Liver (tissue), 9 donors: ENCODE measurements around the gene DYRK1A. TPM values are rescaled to one million over a fixed set of nuclear protein-coding genes. Genes with fewer than 3 reads are reported as not detected.

Source experiments
- DNase-seq: peaks from one replicate; pipeline ENCODE4 v3.0.0-alpha.2; 2017; ENCODE audit warnings: low spot score
- H3K27ac ChIP-seq, 2 donors: one replicate each; pipeline ENCODE4 v1.7.0; 2013; ENCODE audit warnings: inconsistent platforms in 2 of 2, low read length in 2 of 2, control low read depth in 1 of 2, low read depth in 1 of 2, mild to moderate bottlenecking in 1 of 2
- H3K27me3 ChIP-seq, 4 donors: one replicate each; pipeline versions ENCODE4 v1.6.1 to v1.7.0; 2013; ENCODE audit warnings: low read length in 3 of 4, inconsistent platforms in 1 of 4, mild to moderate bottlenecking in 1 of 4, moderate library complexity in 1 of 4; ENCODE audit not compliant: control insufficient read depth in 4 of 4, insufficient read depth in 4 of 4
- H3K36me3 ChIP-seq, 4 donors: one replicate each; pipeline versions ENCODE4 v1.6.1 to v1.7.0; 2013; ENCODE audit warnings: low read length in 3 of 4, mild to moderate bottlenecking in 3 of 4, low read depth in 1 of 4, moderate library complexity in 1 of 4; ENCODE audit not compliant: control insufficient read depth in 4 of 4, insufficient read depth in 3 of 4
- H3K4me1 ChIP-seq, 4 donors: one replicate each; pipeline versions ENCODE4 v1.6.1 to v1.7.0; 2013; ENCODE audit warnings: low read length in 3 of 4, mild to moderate bottlenecking in 3 of 4, moderate library complexity in 1 of 4; ENCODE audit not compliant: control insufficient read depth in 4 of 4, insufficient read depth in 4 of 4
- H3K4me3 ChIP-seq, 3 donors: one replicate each; pipeline versions ENCODE4 v1.6.1 to v1.7.0; 2013; ENCODE audit warnings: low read length in 3 of 3, control low read depth in 1 of 3, low read depth in 1 of 3, mild to moderate bottlenecking in 1 of 3
- H3K9ac ChIP-seq, 2 donors: one replicate each; pipeline ENCODE4 v1.7.0; 2013; ENCODE audit warnings: low read length in 2 of 2, mild to moderate bottlenecking in 2 of 2, moderate library complexity in 2 of 2, control low read depth in 1 of 2, low read depth in 1 of 2
- H3K9me3 ChIP-seq, 4 donors: one replicate each; pipeline versions ENCODE4 v1.6.1 to v1.7.0; 2013; ENCODE audit warnings: low read length in 3 of 4; ENCODE audit not compliant: control insufficient read depth in 4 of 4
- ATF3 ChIP-seq: IDR thresholded peaks from 2 replicates; pipeline ENCODE4 v1.6.1; 2016; ENCODE audit warnings: antibody characterized with exemption
- CTCF ChIP-seq: fragments of 150-350 bp; IDR thresholded peaks from 2 replicates; pipeline ENCODE4 v1.5.1; 2017; ENCODE audit warnings: improper control_type of control experiment, low read depth, low read length; ENCODE audit not compliant: missing input control
- EGR1 ChIP-seq, 2 donors: IDR thresholded peaks; 2 replicates each; pipeline ENCODE4 v1.6.1; 2016 to 2018; ENCODE audit warnings: antibody characterized with exemption in 2 of 2, low read depth in 2 of 2
- FOXA2 ChIP-seq: IDR thresholded peaks from 2 replicates; pipeline ENCODE4 v1.6.1; 2016; ENCODE audit warnings: antibody characterized with exemption
- GABPA ChIP-seq, 2 donors: IDR thresholded peaks in 1 of 2; conservative IDR thresholded peaks in 1 of 2; 2 replicates each; pipeline ENCODE4 v1.6.1; 2016; ENCODE audit warnings: antibody characterized with exemption in 2 of 2, mild to moderate bottlenecking in 1 of 2, moderate library complexity in 1 of 2
- HNF4G ChIP-seq: IDR thresholded peaks from 2 replicates; pipeline ENCODE4 v1.6.1; 2016; ENCODE audit warnings: antibody characterized with exemption
- JUND ChIP-seq, 2 donors: IDR thresholded peaks; 2 replicates each; pipeline ENCODE4 v1.6.1; 2016; ENCODE audit warnings: antibody characterized with exemption in 2 of 2
- MAX ChIP-seq: IDR thresholded peaks from 2 replicates; pipeline ENCODE4 v1.6.1; 2016; ENCODE audit warnings: antibody characterized with exemption
- NR2F2 ChIP-seq: IDR thresholded peaks from 2 replicates; pipeline ENCODE4 v1.6.1; 2016; ENCODE audit warnings: antibody characterized with exemption
- REST ChIP-seq: IDR thresholded peaks from 2 replicates; pipeline ENCODE4 v1.6.1; 2016; ENCODE audit warnings: antibody characterized with exemption, mild to moderate bottlenecking
- RXRA ChIP-seq, 2 donors: IDR thresholded peaks; 2 replicates each; pipeline ENCODE4 v1.6.1; 2017 to 2018; ENCODE audit warnings: antibody characterized with exemption in 2 of 2, mild to moderate bottlenecking in 1 of 2
- YY1 ChIP-seq: IDR thresholded peaks from 2 replicates; pipeline ENCODE4 v1.6.1; 2016; ENCODE audit warnings: antibody characterized with exemption, mild to moderate bottlenecking
- ZBTB33 ChIP-seq: IDR thresholded peaks from 2 replicates; pipeline ENCODE4 v1.6.1; 2016; ENCODE audit warnings: antibody characterized with exemption
- WGBS: extraction: QIAGEN DNeasy Blood & Tissue Kit; methylation state at CpG from one replicate; pipeline ENCODE4 v1.1.7; 2013; 5-methylcytosine and 5-hydroxymethylcytosine counted together
- polyA plus RNA-seq, 2 donors: library from polyadenylated mRNA; stranded (reverse) in 1 of 2; unstranded in 1 of 2; fragments of 200-250 nt in 1 of 2; fragments of >200 nt in 1 of 2; fragmentation: Nextera tagmentation in 1 of 2; extraction: Ambion mirVana in 1 of 2; gene quantifications; one replicate each; pipeline versions ENCODE4 v1.2.1 to v1.2.3, GENCODE V29; 2013 to 2015
- total RNA-seq, 2 donors: library from RNA; depleted of rRNA; stranded (reverse); fragments of >200 nt; gene quantifications; one replicate each; pipeline ENCODE4 v1.2.3, GENCODE V29; 2014
- donor health status: healthy.
- donor health status: healthy.
- donor health status: healthy.
- donor health status: healthy.
- donor health status: healthy.

DYRK1A gene
- total and polyA plus RNA-seq, 4 donors = 5.1 to 58.3 (median 22.9) TPM

GRCh38 chr21:37525810-37526209, 159.2 kb downstream of the DYRK1A start:
- no peak for DNase-seq
- H3K27me3 ChIP-seq = no peaks in the 10 kb centered on the region
- H3K27ac ChIP-seq = no peak overlapping the region
- no peak overlapping the region for H3K4me3 ChIP-seq
- no peak overlapping the region for H3K9ac ChIP-seq
- no peak for TF ChIP-seq REST
- TF ChIP-seq FOXA2 = no peak
- TF ChIP-seq HNF4G = no peak
- TF ChIP-seq YY1 = no peak
- no peak for TF ChIP-seq RXRA (IDR thresholded peaks at IDR 0.05)
- TF ChIP-seq NR2F2 = no peak
- no peaks in the 10 kb centered on the region for H3K36me3 ChIP-seq
- no peaks in the 10 kb centered on the region for H3K4me1 ChIP-seq
- WGBS = 92% methylated on average over 2 of the region's 2 CpGs
- H3K9me3 ChIP-seq = no peaks in the 10 kb centered on the region

- TF ChIP-seq FOXA2 (no peak), MAX (no peak)
- Histone ChIP-seq H3K36me3 (no peaks in the 10 kb centered on the region), H3K9me3 (no peaks in the 10 kb centered on the region), H3K4me1 (no peaks in the 10 kb centered on the region), H3K27me3 (no peaks in the 10 kb centered on the region), H3K9ac (no peak overlapping the region), H3K4me3 (no peak overlapping the region), H3K27ac (no peak overlapping the region)
- WGBS = 85% methylated on average over 6 of the region's 6 CpGs
- DNase-seq = no peak
Measured at GRCh38 chr21:37527103-37527502, 160.5 kb downstream of the DYRK1A start.

GRCh38 chr21:37527716-37528115, 161.1 kb downstream of the DYRK1A start:
- DNase-seq = no peak
- Histone ChIP-seq H3K4me1 (no peaks in the 10 kb centered on the region), H3K36me3 (no peaks in the 10 kb centered on the region), H3K9ac (no peak overlapping the region), H3K4me3 (no peak overlapping the region), H3K9me3 (no peaks in the 10 kb centered on the region), H3K27me3 (no peaks in the 10 kb centered on the region), H3K27ac (no peak overlapping the region)
- TF ChIP-seq REST (no peak), EGR1 (IDR thresholded peaks at IDR 0.05; ENCODE audit: low read depth in 2 of 2) (no peak), YY1 (no peak), RXRA (IDR thresholded peaks at IDR 0.05) (no peak), HNF4G (no peak), ATF3 (no peak), NR2F2 (no peak), ZBTB33 (no peak), JUND (IDR thresholded peaks at IDR 0.05) (no peak), CTCF (no peak), GABPA (IDR thresholded peaks at IDR 0.05 in 1 of 2, conservative IDR thresholded peaks at IDR 0.05 in 1 of 2) (no peak)
- 95% methylated on average over 4 of the region's 4 CpGs for WGBS
